ENCODE results near the gene PODXL2.

The PODXL2 gene

GRCh38 chr3:127629467-127630403 lies 750 bp downstream of the PODXL2 start:
- TF ChIP-seq, protein P1, sequence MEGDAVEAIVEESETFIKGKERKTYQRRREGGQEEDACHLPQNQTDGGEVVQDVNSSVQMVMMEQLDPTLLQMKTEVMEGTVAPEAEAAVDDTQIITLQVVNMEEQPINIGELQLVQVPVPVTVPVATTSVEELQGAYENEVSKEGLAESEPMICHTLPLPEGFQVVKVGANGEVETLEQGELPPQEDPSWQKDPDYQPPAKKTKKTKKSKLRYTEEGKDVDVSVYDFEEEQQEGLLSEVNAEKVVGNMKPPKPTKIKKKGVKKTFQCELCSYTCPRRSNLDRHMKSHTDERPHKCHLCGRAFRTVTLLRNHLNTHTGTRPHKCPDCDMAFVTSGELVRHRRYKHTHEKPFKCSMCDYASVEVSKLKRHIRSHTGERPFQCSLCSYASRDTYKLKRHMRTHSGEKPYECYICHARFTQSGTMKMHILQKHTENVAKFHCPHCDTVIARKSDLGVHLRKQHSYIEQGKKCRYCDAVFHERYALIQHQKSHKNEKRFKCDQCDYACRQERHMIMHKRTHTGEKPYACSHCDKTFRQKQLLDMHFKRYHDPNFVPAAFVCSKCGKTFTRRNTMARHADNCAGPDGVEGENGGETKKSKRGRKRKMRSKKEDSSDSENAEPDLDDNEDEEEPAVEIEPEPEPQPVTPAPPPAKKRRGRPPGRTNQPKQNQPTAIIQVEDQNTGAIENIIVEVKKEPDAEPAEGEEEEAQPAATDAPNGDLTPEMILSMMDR (conservative IDR thresholded peaks at IDR 0.05; ENCODE audit: low read depth, low read length), result no peak
- no peak for DNase-seq (ENCODE audit: low read depth)
- peak overlapping the region; percentile 45 for H3K4me3 ChIP-seq (ENCODE audit: low read length)

- no peak overlapping the region for H3K4me3 ChIP-seq (ENCODE audit: low read length)
- TF ChIP-seq, protein P1 (conservative IDR thresholded peaks at IDR 0.05; ENCODE audit: low read depth, low read length), result no peak
- no peak for DNase-seq (ENCODE audit: low read depth)
Observed at GRCh38 chr3:127630811-127631714, 2.1 kb downstream of the PODXL2 start.

DNA sequence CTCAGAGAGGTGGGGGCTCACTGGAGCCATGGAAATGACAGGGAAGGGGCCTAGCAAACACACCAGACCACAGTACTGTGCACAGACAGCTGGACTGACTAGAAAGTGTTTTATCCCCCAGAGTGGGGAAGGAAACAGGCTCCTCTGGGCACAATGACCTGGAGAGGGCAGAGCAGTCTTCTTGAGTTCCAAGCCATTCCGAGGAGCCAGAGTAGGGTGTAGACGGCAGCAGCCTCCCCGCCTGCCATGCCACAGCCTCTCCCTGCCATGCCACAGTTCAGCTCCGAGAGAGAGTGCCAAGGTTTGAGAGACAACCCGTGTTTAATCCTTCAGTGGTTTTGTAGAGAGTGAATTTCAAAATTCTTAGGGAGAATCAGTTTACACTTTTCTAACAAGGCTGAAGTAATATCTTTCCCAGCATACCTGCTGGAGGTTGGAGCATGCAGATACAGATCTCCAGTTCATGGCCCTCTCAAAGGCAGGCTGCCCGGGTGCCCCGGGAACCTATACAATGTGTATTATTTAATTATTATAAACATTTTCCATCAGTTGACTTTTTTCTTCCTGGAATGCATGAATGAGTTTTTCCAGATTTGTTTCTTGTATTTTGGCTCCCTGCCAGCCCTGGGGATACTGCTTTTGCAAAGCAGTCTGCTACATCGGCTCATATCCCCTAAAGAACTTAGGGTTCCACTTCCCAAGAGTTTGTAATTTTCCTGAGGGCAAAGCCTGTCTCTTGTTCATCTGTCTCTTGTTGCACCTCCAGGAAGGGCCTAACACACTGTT lies 3.2 kb downstream of the PODXL2 start:
- DNase-seq (ENCODE audit: low read depth), result no peak
- TF ChIP-seq, protein P1 (conservative IDR thresholded peaks at IDR 0.05; ENCODE audit: low read depth, low read length), result no peak
- H3K4me3 ChIP-seq (ENCODE audit: low read length), result no peak overlapping the region

DNA sequence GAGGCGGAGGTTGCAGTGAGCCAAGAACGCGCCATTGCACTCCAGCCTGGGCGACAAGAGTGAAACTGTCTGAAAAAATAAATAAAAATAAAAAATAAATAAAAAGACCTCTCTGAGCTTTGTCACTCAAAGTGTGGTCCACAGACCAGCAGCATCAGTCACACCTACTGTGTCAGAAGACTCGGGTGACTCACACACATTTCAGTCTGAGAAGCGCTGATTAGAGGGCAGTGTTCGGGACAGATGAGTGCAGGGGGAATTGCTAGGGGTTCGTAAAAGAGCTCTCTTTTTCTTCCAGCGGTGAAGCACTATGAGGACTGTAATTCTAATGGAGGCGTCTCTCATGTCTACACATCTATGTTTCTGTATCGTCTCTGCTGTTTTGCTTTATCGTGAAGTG lies 5.7 kb downstream of the PODXL2 start:
- H3K4me3 ChIP-seq (ENCODE audit: low read length), result no peak overlapping the region
- TF ChIP-seq, protein P1 (conservative IDR thresholded peaks at IDR 0.05; ENCODE audit: low read depth, low read length), result no peak

GRCh38 chr3:127637546-127637945 lies 8.6 kb downstream of the PODXL2 start:
- DNase-seq (ENCODE audit: low read depth), result no peak
- TF ChIP-seq, protein P1 (conservative IDR thresholded peaks at IDR 0.05; ENCODE audit: low read depth, low read length), result no peak
- H3K4me3 ChIP-seq (ENCODE audit: low read length), result no peak overlapping the region

More for the DNA sequence above, 5.7 kb downstream of the PODXL2 start:
- no peak for DNase-seq (ENCODE audit: low read depth)

DNA sequence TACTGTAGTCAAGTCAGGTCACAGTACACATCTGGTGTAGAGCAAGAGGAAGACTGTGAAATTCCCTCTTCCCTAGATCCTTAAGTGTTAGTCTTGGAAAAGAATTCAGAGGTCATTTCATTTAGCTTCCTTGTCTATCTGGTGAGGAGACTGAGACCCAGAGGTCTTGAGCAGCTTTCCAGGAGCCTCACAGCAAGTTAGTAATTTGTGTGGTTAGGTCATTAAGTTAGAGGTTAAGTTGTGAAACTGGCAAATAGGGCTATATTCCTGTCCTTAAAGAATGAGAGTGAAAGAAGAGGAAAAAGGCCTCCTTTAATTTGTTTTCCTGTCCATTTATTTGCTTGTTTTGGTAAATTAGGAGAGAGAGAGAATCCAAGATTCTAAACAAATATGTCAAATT lies 9.0 kb downstream of the PODXL2 start:
- no peak overlapping the region for H3K4me3 ChIP-seq (ENCODE audit: low read length)
- DNase-seq (ENCODE audit: low read depth), result no peak
- TF ChIP-seq, protein P1 (conservative IDR thresholded peaks at IDR 0.05; ENCODE audit: low read depth, low read length), result no peak
